K562 (cell line): ENCODE data around the gene NUP153. TPM values are rescaled to one million over a fixed set of nuclear protein-coding genes. Genes with fewer than 3 reads are reported as not detected.

ENCODE experiments used
- ADNP ChIP-seq: fragments of 200-800 bp; sonication (Bioruptor generic); IDR thresholded peaks from 2 replicates; pipeline ENCODE4 v1.6.1; 2016; ENCODE audit warnings: missing genetic modification characterization, missing compliant biosample characterization
- ATF7 ChIP-seq: fragments of 450-650 bp; IDR thresholded peaks from 2 replicates; pipeline ENCODE4 v1.7.1; 2014; ENCODE audit warnings: mild to moderate bottlenecking, moderate library complexity
- CSDE1 ChIP-seq, 2 experiments: fragments of 450-650 bp; IDR thresholded peaks; 2 replicates each; pipeline ENCODE4 v1.6.1; 2016; ENCODE audit warnings: mild to moderate bottlenecking in 1 of 2
- EHMT2 ChIP-seq: fragments of 450-650 bp; IDR thresholded peaks from 2 replicates; pipeline ENCODE4 v1.6.1; 2018; ENCODE audit warnings: antibody characterized with exemption
- EZH2 ChIP-seq: IDR thresholded peaks from 2 replicates; pipeline ENCODE4 v1.6.1; 2012; ENCODE audit warnings: low read depth, mild to moderate bottlenecking, inconsistent platforms, low read length, borderline replicate concordance
- MGA ChIP-seq: fragments of 450-650 bp; IDR thresholded peaks from 2 replicates; pipeline ENCODE4 v1.6.1; 2016; ENCODE audit warnings: mild to moderate bottlenecking, moderate library complexity
- TAF1 ChIP-seq: IDR thresholded peaks from 2 replicates; pipeline ENCODE4 v1.6.1; 2011; ENCODE audit warnings: mild to moderate bottlenecking, low read length, moderate library complexity; ENCODE audit not compliant: insufficient read depth, control insufficient read depth, severe bottlenecking; ENCODE audit errors: extremely low read depth
- THRAP3 ChIP-seq: fragments of 450-650 bp; IDR thresholded peaks from 2 replicates; pipeline ENCODE4 v1.6.1; 2016; ENCODE audit warnings: mild to moderate bottlenecking, inconsistent platforms, borderline replicate concordance
- TSHZ1 ChIP-seq: fragments of 250-450 bp; sonication (Bioruptor Pico); IDR thresholded peaks from 2 replicates; pipeline ENCODE4 v1.4.0; 2020; ENCODE audit warnings: mild to moderate bottlenecking, moderate library complexity
- ZBTB8A ChIP-seq: fragments of 450-650 bp; IDR thresholded peaks from 2 replicates; pipeline ENCODE4 v1.6.1; 2018; ENCODE audit warnings: mild to moderate bottlenecking, moderate library complexity; ENCODE audit not compliant: partially characterized antibody
- ZNF408 ChIP-seq: fragments of 250-450 bp; sonication (Bioruptor Pico); IDR thresholded peaks from 2 replicates; pipeline ENCODE4 v1.4.0; 2020; ENCODE audit warnings: low read depth, mild to moderate bottlenecking, moderate library complexity
- ZNF764 ChIP-seq: fragments of 250-450 bp; sonication (Bioruptor Pico); IDR thresholded peaks from 2 replicates; pipeline ENCODE4 v1.4.0; 2020; ENCODE audit warnings: low read depth, mild to moderate bottlenecking, moderate library complexity
- polyA plus RNA-seq, 8 experiments: library from polyadenylated mRNA; depleted of rRNA in 4 of 8; stranded (reverse) in 5 of 8; unstranded in 3 of 8; fragments of >200 nt; fragmentation: Nextera tagmentation in 2 of 8; fragmentation: Illumina TruSeq in 1 of 8; extraction: Ambion mirVana in 2 of 8; extraction: Trizol in 1 of 8; gene quantifications; 2 replicates each; pipeline versions ENCODE4 v1.2.1 to v1.2.3, GENCODE V29; 2011 to 2014; ENCODE audit warnings: inconsistent platforms in 1 of 8, missing spikeins in 1 of 8
- total RNA-seq, 7 experiments: library from RNA; depleted of rRNA in 6 of 7; stranded (reverse); fragments of >200 nt in 6 of 7; fragmentation: Illumina TruSeq in 2 of 7; extraction: Trizol in 2 of 7; gene quantifications; 2 replicates each; pipeline versions ENCODE4 v1.2.1 to v1.2.3, GENCODE V29; 2011 to 2021; ENCODE audit warnings: low replicate concordance in 1 of 7

Gene NUP153
- total and polyA plus RNA-seq, 9 of the 15 experiments (the other 6 are each of a cell fraction or from before 2014, with no cell fraction given): 21.9 to 110 (median 84.8) TPM

- TF ChIP-seq TSHZ1 (CRISPR knock-in tag): no peak
- TF ChIP-seq ZNF764 (CRISPR knock-in tag): no peak
- TF ChIP-seq ZBTB8A: no peak
- peak; percentile 38; the same call in 1 of the 2 replicates for TF ChIP-seq MGA
- peak; percentile 98 for TF ChIP-seq ADNP (tag)
- TF ChIP-seq TAF1: no peak
- peak; percentile 49; the same call in 1 of the 2 replicates for TF ChIP-seq ATF7
- no peak for TF ChIP-seq EZH2
- TF ChIP-seq THRAP3: no peak
- no peak for TF ChIP-seq CSDE1 (IDR thresholded peaks at IDR 0.05)
- TF ChIP-seq ZNF408: no peak
- peak; percentile 43; the same call in 1 of the 2 replicates for TF ChIP-seq EHMT2
Observed at GRCh38 chr6:17700421-17701416, 6.0 kb downstream of the NUP153 start (continued).
